GM18517 (cell line): ENCODE data around the gene AFDN.

Experiments used
- ATAC-seq: cut with Tn5 transposase; IDR thresholded peaks from one replicate; pipeline ENCODE4 v1.9.1; 2021; ENCODE audit warnings: mild to moderate bottlenecking, moderate library complexity; ENCODE audit not compliant: unreplicated experiment

Gene AFDN

GRCh38 chr6:168015482-168016175 lies 188.9 kb downstream of the AFDN start:
- no peak for ATAC-seq

- ATAC-seq: no peak
These were observed 189.5 kb downstream of the AFDN start for GRCh38 chr6:168016176-168016620.

- ATAC-seq: no peak
These were observed 190.2 kb downstream of the AFDN start for GRCh38 chr6:168016721-168017525.

GRCh38 chr6:168017629-168018028 lies 190.9 kb downstream of the AFDN start:
- no peak for ATAC-seq

- ATAC-seq: no peak
These were observed 192.0 kb downstream of the AFDN start for GRCh38 chr6:168018664-168019063.

GRCh38 chr6:168020242-168020641 lies 193.5 kb downstream of the AFDN start:
- no peak for ATAC-seq

- ATAC-seq: no peak
These were observed 194.9 kb downstream of the AFDN start for GRCh38 chr6:168021581-168021980.
